Adrenal gland (tissue), 12 donors: ENCODE results near the gene SOX12. TPM values are rescaled to one million over a fixed set of nuclear protein-coding genes. Genes with fewer than 3 reads are reported as not detected.

Experiments
- DNase-seq, 7 donors: peaks; one replicate each; pipeline ENCODE4 v3.0.0-alpha.2; 2019 to 2020
- H3K27ac ChIP-seq, 5 donors: fragments of 200-600 bp; sonication (generic) in 4 of 5; 1 replicate in 3 of 5; 2 replicates in 2 of 5; pipeline versions ENCODE4 v1.5.1 to v1.8.0; 2016 to 2020; ENCODE audit warnings: mild to moderate bottlenecking in 1 of 5
- H3K27me3 ChIP-seq: fragments of 200-600 bp; 2 replicates; pipeline ENCODE4 v1.8.0; 2021
- H3K36me3 ChIP-seq, 2 donors: fragments of 200-600 bp; replicated peaks in 1 of 2; 1 replicate in 1 of 2; 2 replicates in 1 of 2; pipeline versions ENCODE4 v1.5.1 to v1.8.0; 2018 to 2022
- H3K4me1 ChIP-seq, 2 donors: fragments of 200-600 bp; replicated peaks in 1 of 2; 1 replicate in 1 of 2; 2 replicates in 1 of 2; pipeline versions ENCODE4 v1.5.1 to v1.8.0; 2018 to 2021
- H3K4me3 ChIP-seq, 4 donors: fragments of 200-600 bp; sonication (generic) in 3 of 4; one replicate each; pipeline ENCODE4 v1.5.1; 2016 to 2018
- H3K9me3 ChIP-seq, 3 donors: fragments of 200-600 bp; sonication (generic) in 1 of 3; replicated peaks in 1 of 3; 1 replicate in 2 of 3; 2 replicates in 1 of 3; pipeline versions ENCODE4 v1.5.1 to v1.8.0; 2016 to 2021
- CTCF ChIP-seq, 6 experiments: fragments of 450-650 bp in 4 of 6; fragments of 200-600 bp in 2 of 6; sonication (generic) in 1 of 6; IDR thresholded peaks; 1 replicate in 5 of 6; 2 replicates in 1 of 6; pipeline versions ENCODE4 v1.5.1 to v1.8.0; 2016 to 2021; ENCODE audit warnings: antibody characterized with exemption in 6 of 6, mild to moderate bottlenecking in 2 of 6, moderate library complexity in 1 of 6
- POLR2A ChIP-seq, 2 donors: fragments of 450-650 bp; IDR thresholded peaks; one replicate each; pipeline ENCODE4 v1.6.1; 2017; ENCODE audit warnings: antibody characterized with exemption in 2 of 2, mild to moderate bottlenecking in 2 of 2, moderate library complexity in 1 of 2
- WGBS, 4 donors: extraction: QIAGEN DNeasy Blood & Tissue Kit in 2 of 4; methylation state at CpG; one replicate each; pipeline versions ENCODE4 v1.1.5 to v1.1.7; 2013 to 2017; 5-methylcytosine and 5-hydroxymethylcytosine counted together
- intact Hi-C, 2 donors: fragments of 100-400 bp; cut with DNase I; formaldehyde crosslinking; loops; one replicate each; pipeline versions ENCODE4 v1.14.1 to v1.15.0; 2022 to 2023
- polyA plus RNA-seq, 3 donors: library from polyadenylated mRNA; stranded (reverse); fragments of 200-250 nt in 2 of 3; fragments of 350-450 nt in 1 of 3; fragmentation: Illumina TruSeq in 1 of 3; extraction: RNeasy Lipid Tissue Mini Kit (QIAGEN cat#74804) in 1 of 3; gene quantifications; one replicate each; pipeline ENCODE4 v1.2.3, GENCODE V29; 2013 to 2014
- total RNA-seq, 9 donors: library from RNA; depleted of rRNA in 4 of 9; stranded (reverse); fragments of >200 nt in 4 of 9; fragments of 120-200 nt in 1 of 9; fragmentation: NEBNext Ultra II Directional in 1 of 9; extraction: Animal tissue kit (Norgen Biotek cat#: 25700) in 1 of 9; gene quantifications; one replicate each; pipeline versions ENCODE4 v1.1.0 to v1.2.4, GENCODE V29; 2013 to 2023
- donor health status: healthy with polysubstance abuse.
- donor health status: Bipolar disorder and iron deficiency.
- donor health status: DM: yes; HTN: yes; CAD: no.
- donor health status: DM: no; HTN: no; CAD: no.
- donor health status: DM: no; HTN: no; CAD: no.
- donor health status: DM: yes; HTN: yes; CAD: no.

Gene SOX12
- total and polyA plus RNA-seq, 12 donors, result 2.0 to 38.8 (median 11.2) TPM

DNA sequence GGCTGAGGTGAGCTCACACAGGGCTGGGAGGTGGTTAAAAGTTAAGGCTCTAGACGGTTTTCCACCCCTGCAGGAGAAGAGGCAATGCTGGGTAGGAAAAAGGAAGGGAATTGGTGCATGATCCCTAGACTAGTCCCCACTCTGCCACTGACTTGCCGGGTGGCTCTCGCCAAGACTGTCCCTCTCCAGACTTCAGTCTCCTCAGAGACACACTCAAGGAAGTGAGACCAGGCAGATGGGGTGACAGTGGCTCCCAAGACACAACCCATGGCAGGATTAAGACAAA is 47.9 kb upstream of the SOX12 start:
- intact Hi-C loops, result loop anchor here in 1 of 2 donors (5.0 kb wide), 1 partner anchor 55 kb away; no protein-coding TSS in a partner anchor
- TF ChIP-seq POLR2A (IDR thresholded peaks at IDR 0.05), result no peak
- no peak for TF ChIP-seq CTCF (IDR thresholded peaks at IDR 0.05)
- no peaks in the 10 kb centered on the region for H3K27me3 ChIP-seq
- no peaks in the 10 kb centered on the region for H3K4me1 ChIP-seq
- H3K36me3 ChIP-seq, result no peaks in the 10 kb centered on the region
- no peak overlapping the region for H3K27ac ChIP-seq
- WGBS, 4 donors, result 33 to 90% (median 54%) methylated on average over 2 to 3 of the region's 3 CpGs
- no peak overlapping the region for H3K4me3 ChIP-seq
- no peaks in the 10 kb centered on the region for H3K9me3 ChIP-seq
- no peak for DNase-seq

DNA sequence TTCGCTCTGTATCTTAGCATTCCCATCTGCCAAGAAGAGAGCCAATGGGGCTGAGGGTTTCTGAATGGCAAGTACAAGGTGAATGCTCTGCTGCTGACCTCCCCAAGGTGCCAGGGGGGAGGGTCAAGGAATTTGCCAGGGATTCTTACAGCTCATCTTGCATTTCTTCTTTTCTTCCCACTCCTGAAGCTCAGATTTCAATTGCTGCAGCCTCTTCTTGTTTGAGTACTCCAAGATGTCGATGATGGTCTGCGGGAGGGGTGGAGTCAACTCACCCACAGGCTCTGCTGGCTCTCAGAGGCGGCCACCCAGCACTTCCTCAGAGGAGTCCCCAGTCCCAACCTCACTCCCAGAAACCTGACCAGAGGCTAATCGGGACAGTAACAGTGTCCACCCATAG is 47.2 kb upstream of the SOX12 start:
- 84 to 93% (median 86%) methylated on average over 5 of the region's 5 CpGs for WGBS, 4 donors
- Histone ChIP-seq H3K4me3 (no peak overlapping the region), H3K36me3 (no peaks in the 10 kb centered on the region), H3K4me1 (no peaks in the 10 kb centered on the region), H3K27ac (no peak overlapping the region), H3K27me3 (no peaks in the 10 kb centered on the region), H3K9me3 (no peaks in the 10 kb centered on the region)
- DNase-seq, result no peak
- intact Hi-C loops, result loop anchor here in 1 of 2 donors (5.0 kb wide), 1 partner anchor 54 kb away; no protein-coding TSS in a partner anchor
- TF ChIP-seq POLR2A (IDR thresholded peaks at IDR 0.05), result no peak
- no peak for TF ChIP-seq CTCF (IDR thresholded peaks at IDR 0.05)

DNA sequence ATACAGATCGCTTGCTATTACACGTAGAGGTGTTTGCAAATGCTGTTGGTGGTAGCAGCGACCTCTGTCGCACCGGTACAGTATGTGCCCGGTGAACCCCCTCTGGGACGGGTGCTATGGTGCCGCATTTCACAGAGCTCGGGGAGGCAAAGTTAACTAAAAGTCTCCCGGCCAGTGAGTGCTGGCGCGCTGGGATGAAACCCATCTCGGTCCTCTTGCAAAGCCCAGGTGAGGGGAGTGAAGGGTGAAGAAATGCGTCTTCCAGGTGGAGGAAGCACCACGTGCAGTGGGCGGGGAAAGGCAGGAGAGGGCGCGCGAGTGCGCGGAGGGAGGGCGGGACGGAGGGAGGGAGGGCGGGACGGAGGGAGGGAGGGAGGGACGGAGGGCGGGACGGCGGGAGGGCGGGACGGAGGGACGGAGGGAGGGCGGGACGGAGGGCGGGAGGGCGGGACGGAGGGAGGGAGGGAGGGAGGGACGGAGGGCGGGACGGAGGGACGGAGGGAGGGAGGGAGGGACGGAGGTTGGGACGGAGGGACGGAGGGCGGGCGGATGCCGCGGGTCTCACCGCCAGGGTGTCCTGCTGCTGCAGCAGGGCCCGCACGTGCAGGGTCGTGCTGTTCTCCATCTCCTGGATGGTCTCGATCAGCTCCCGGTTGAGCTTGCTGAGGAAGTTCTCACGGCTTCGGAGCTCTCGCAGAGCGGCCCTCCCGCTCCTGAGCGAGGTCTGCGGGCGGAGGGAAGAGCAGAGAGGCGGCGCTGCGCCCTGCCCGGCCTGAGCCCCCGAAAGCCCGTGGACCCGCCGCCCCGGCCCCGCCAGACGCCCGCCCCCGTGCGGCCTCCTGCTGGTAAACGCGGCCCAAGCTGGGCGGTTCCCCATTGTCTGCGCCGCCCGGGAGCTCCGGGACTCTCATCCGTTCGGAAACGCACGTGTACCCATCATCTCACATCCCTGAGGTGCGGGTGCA is 46.5 kb upstream of the SOX12 start:
- H3K27ac ChIP-seq, result peak overlapping the region in 1 of 5 donors; percentile 49
- no peaks in the 10 kb centered on the region for H3K9me3 ChIP-seq
- TF ChIP-seq CTCF (IDR thresholded peaks at IDR 0.05) (peak in 3 of 6 experiments; percentile 12 to 34 (median 16)), POLR2A (IDR thresholded peaks at IDR 0.05) (no peak)
- WGBS, 4 donors, result 54 to 68% (median 58%) methylated on average over 34 to 87 of the region's 88 CpGs
- H3K36me3 ChIP-seq, result no peaks in the 10 kb centered on the region
- intact Hi-C loops, result loop anchor here in 1 of 2 donors (5.0 kb wide), 1 partner anchor 53 kb away; no protein-coding TSS in a partner anchor
- peak overlapping the region in 1 of 4 donors; percentile 48 for H3K4me3 ChIP-seq
- DNase-seq, result peak in 4 of 7 donors; percentile 51 to 71 (median 63)
- H3K27me3 ChIP-seq, result no peaks in the 10 kb centered on the region
- H3K4me1 ChIP-seq, result no peaks in the 10 kb centered on the region

- Histone ChIP-seq H3K27ac (no peak overlapping the region), H3K4me1 (peaks cover 0 to under 1% of the 10 kb centered on the region in 2 donors), H3K4me3 (no peak overlapping the region), H3K27me3 (no peaks in the 10 kb centered on the region), H3K9me3 (no peaks in the 10 kb centered on the region), H3K36me3 (no peaks in the 10 kb centered on the region)
- no peak for TF ChIP-seq CTCF (IDR thresholded peaks at IDR 0.05)
- TF ChIP-seq POLR2A (IDR thresholded peaks at IDR 0.05), result no peak
- intact Hi-C loops, result loop anchor here in 1 of 2 donors (10.0 kb wide), 1 partner anchor 51 kb away; no protein-coding TSS in a partner anchor
- DNase-seq, result no peak
- WGBS, 4 donors, result 48 to 67% (median 61%) methylated on average over 1 to 3 of the region's 3 CpGs
Observed at GRCh38 chr20:284172-284571, 41.2 kb upstream of the SOX12 start.
